Panc1 (cell line): Measurements from ENCODE around the gene B4GAT1. TPM values are rescaled to one million over a fixed set of nuclear protein-coding genes. Genes with fewer than 3 reads are reported as not detected.

ENCODE experiments used
- ATAC-seq: fragments of 200-7000 bp; cut with Tn5 transposase; 2 replicates; pipeline ENCODE4 v1.9.1; 2020; ENCODE audit warnings: mild to moderate bottlenecking, moderate library complexity
- BruUV-seq: library from RNA; stranded (reverse); fragments of 400-500 nt; replicated peaks from 2 replicates; lab custom pipeline; 2021; lab: Mats Ljungman, UMichigan
- CTCF ChIA-PET: fragments of 300-600 bp; sonication (Branson Sonifier 250); formaldehyde crosslinking; loops from one replicate; lab custom pipeline; 2022; ENCODE audit warnings: antibody characterized with exemption; lab: Charles Lee
- POLR2A ChIA-PET: fragments of 300-600 bp; sonication (Branson Sonifier 250); formaldehyde crosslinking; loops from one replicate; lab custom pipeline; 2022; ENCODE audit warnings: antibody characterized with exemption; lab: Charles Lee
- DNase-seq: peaks from one replicate; pipeline ENCODE4 v3.0.0-alpha.2; 2010; ENCODE audit warnings: low read depth, low spot score
- H3K27ac ChIP-seq: 2 replicates; pipeline ENCODE4 v1.5.1; 2011; ENCODE audit warnings: mild to moderate bottlenecking, low read length, inconsistent platforms
- H3K27me3 ChIP-seq: fragments of 200-500 bp; sonication (Bioruptor generic); 2 replicates; pipeline ENCODE4 v1.6.0; 2014; ENCODE audit warnings: low read length, inconsistent platforms; ENCODE audit not compliant: control insufficient read depth, insufficient read depth
- H3K36me3 ChIP-seq: fragments of 200-500 bp; sonication (Bioruptor generic); 2 replicates; pipeline ENCODE4 v1.5.1; 2014; ENCODE audit warnings: inconsistent platforms, mild to moderate bottlenecking, low read length, moderate library complexity; ENCODE audit not compliant: control insufficient read depth, insufficient read depth
- H3K4me1 ChIP-seq: 2 replicates; pipeline ENCODE4 v1.5.1; 2011; ENCODE audit warnings: inconsistent platforms, mild to moderate bottlenecking, low read length, moderate library complexity; ENCODE audit not compliant: control insufficient read depth, insufficient read depth
- H3K4me3 ChIP-seq, 2 experiments: 2 replicates each; pipeline ENCODE4 v1.5.1; 2011 to 2012; ENCODE audit warnings: low read depth in 2 of 2, low read length in 2 of 2, mild to moderate bottlenecking in 2 of 2, inconsistent platforms in 1 of 2, moderate library complexity in 1 of 2
- H3K9me3 ChIP-seq: fragments of 200-500 bp; sonication (Bioruptor generic); 2 replicates; pipeline ENCODE4 v1.5.1; 2014; ENCODE audit warnings: low read depth, mild to moderate bottlenecking, inconsistent platforms, low read length, moderate library complexity; ENCODE audit not compliant: control insufficient read depth, insufficient read depth
- POLR2AphosphoS5 ChIP-seq: IDR thresholded peaks from 2 replicates; pipeline ENCODE4 v1.6.1; 2012; ENCODE audit warnings: mild to moderate bottlenecking, low read depth, low read length, moderate library complexity
- REST ChIP-seq, 2 experiments: IDR thresholded peaks; 2 replicates each; pipeline ENCODE4 v1.6.1; 2011 to 2012; ENCODE audit warnings: low read depth in 2 of 2, control low read depth in 1 of 2, low read length in 1 of 2, mild to moderate bottlenecking in 1 of 2, moderate library complexity in 1 of 2; ENCODE audit not compliant: insufficient read depth in 1 of 2
- SIN3A ChIP-seq: IDR thresholded peaks from 2 replicates; pipeline ENCODE4 v1.6.1; 2012; ENCODE audit warnings: low read depth, mild to moderate bottlenecking, low read length, moderate library complexity, borderline replicate concordance; ENCODE audit not compliant: insufficient read depth
- TCF7L2 ChIP-seq: IDR thresholded peaks from 2 replicates; pipeline ENCODE4 v1.6.1; 2011; ENCODE audit warnings: mild to moderate bottlenecking, low read depth, low read length, inconsistent platforms
- in situ Hi-C: cut with HindIII; loops from 2 replicates; pipeline ENCODE4 v1.10.0; 2016; ENCODE audit warnings: low sequenced_read_pairs, low pct_unique_long_range_greater_than_20kb
- intact Hi-C: fragments of 100-400 bp; cut with micrococcal nuclease; formaldehyde crosslinking; loops from one replicate; pipeline ENCODE4 v1.10.0; 2022; ENCODE audit not compliant: unreplicated experiment
- total RNA-seq: library from RNA; stranded (reverse); gene quantifications from one replicate; pipeline ENCODE4 v1.2.1, GENCODE V29; 2021; ENCODE audit not compliant: unreplicated experiment
- TF ChIP-seq, protein P1 (sequence below): fragments of 450-650 bp; IDR thresholded peaks from 2 replicates; pipeline ENCODE4 v1.5.1; 2017; ENCODE audit warnings: mild to moderate bottlenecking

B4GAT1 gene
- total RNA-seq, 1 experiment from 2014 or later, result 29.3 TPM

DNA sequence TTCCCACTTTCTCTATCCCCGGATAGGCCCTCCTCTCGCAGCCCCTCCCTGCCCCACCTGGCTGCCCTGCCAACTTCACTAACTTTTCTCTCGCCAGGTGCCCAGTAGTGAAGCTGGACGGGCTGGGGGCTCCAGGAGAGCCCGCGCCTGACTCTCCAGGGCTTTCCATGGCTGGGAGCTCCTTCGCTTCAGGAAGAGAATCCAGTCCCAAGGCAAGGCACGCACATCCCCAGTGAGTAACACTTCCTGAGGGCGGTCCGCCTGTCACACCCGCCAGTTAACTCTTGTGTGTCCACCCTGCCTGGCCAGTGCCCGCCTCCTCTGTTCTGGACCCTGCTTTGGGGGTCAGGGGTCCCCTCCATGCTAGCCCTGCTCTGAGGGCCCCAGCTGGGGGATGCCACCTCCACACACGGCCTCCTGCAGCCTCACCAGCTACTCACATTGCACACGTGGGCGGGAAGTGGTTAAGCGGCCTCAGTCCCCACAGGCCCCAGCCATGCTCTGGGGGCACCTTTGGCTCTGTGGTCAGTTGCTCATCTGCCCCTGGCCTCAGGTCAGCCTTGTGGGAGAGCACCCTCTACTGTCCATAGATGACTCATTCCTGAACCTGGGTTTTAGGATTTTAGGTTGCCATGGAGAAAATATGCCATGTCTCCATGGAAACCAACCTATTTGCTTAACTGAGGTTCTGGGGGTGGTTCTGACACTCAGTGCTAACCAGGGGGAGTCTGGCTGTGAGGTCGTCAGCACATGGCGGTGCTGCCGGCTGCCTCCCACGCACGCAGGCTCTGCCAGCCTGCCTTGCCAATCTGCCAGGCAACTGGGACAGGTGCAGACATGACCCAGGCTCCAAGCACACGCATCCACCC lies 11.0 kb downstream of the B4GAT1 start, which contains the start of gene RIN1:
Gene RIN1, minus strand, starts transcription at position 201 of the 869 bp plus-strand sequence. Its CDS starts 32 bp downstream, at position 169.
- BruUV-seq, result no TSS peak
- ChIA-PET CTCF (interaction anchor here (1.0 to 2.1 kb wide), 2 partner anchors 24 to 45 kb away, joined by 3 to 17 read pairs; no protein-coding TSS in a partner anchor), POLR2A (interaction anchor here (1.0 to 1.3 kb wide), 2 partner anchors 8 to 24 kb away, joined by 4 to 5 read pairs; partner anchors contain the start of gene BRMS1)
- peaks cover 3% of the 10 kb centered on the region; the same call in 1 of the 2 replicates for H3K36me3 ChIP-seq
- in situ Hi-C loops, result no loop called here
- H3K27me3 ChIP-seq, result no peaks in the 10 kb centered on the region
- peak; percentile 84 for ATAC-seq
- DNase-seq, result peak; percentile 81
- H3K4me3 ChIP-seq, result peak within 1 kb of the TSS; percentile 66 to 87
- no peaks in the 10 kb centered on the region for H3K9me3 ChIP-seq
- H3K4me1 ChIP-seq, result peaks cover 41% of the 10 kb centered on the region
- intact Hi-C loops, result no loop called here
- TF ChIP-seq REST (IDR thresholded peaks at IDR 0.05; ENCODE audit: insufficient read depth in 1 of 2, low read depth in 2 of 2, low read length in 1 of 2) (no peak), POLR2AphosphoS5 (peak; percentile 60), SIN3A (peak; percentile 47; the same call in 1 of the 2 replicates)
- TF ChIP-seq, protein P1, sequence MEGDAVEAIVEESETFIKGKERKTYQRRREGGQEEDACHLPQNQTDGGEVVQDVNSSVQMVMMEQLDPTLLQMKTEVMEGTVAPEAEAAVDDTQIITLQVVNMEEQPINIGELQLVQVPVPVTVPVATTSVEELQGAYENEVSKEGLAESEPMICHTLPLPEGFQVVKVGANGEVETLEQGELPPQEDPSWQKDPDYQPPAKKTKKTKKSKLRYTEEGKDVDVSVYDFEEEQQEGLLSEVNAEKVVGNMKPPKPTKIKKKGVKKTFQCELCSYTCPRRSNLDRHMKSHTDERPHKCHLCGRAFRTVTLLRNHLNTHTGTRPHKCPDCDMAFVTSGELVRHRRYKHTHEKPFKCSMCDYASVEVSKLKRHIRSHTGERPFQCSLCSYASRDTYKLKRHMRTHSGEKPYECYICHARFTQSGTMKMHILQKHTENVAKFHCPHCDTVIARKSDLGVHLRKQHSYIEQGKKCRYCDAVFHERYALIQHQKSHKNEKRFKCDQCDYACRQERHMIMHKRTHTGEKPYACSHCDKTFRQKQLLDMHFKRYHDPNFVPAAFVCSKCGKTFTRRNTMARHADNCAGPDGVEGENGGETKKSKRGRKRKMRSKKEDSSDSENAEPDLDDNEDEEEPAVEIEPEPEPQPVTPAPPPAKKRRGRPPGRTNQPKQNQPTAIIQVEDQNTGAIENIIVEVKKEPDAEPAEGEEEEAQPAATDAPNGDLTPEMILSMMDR, result no peak; the same call in 1 of the 2 replicates
- peak within 1 kb of the TSS; percentile 89 for H3K27ac ChIP-seq

GRCh38 chr11:66335531-66336233 lies 11.7 kb downstream of the B4GAT1 start:
- DNase-seq (no peak), ATAC-seq (peak; percentile 36)
- peak overlapping the region; percentile 89 for H3K27ac ChIP-seq
- POLR2A ChIA-PET, result interaction anchor here (1.0 to 1.3 kb wide), 2 partner anchors 9 to 23 kb away, joined by 4 to 5 read pairs; partner anchors contain the start of gene BRMS1
- CTCF ChIA-PET, result interaction anchor here (0.6 to 2.1 kb wide), 4 partner anchors 22 to 138 kb away, joined by 3 to 17 read pairs (median 6); no protein-coding TSS in a partner anchor
- no TSS peak for BruUV-seq
- peaks cover 41% of the 10 kb centered on the region for H3K4me1 ChIP-seq
- TF ChIP-seq SIN3A, result no peak
- no peak for TF ChIP-seq REST (IDR thresholded peaks at IDR 0.05; ENCODE audit: insufficient read depth in 1 of 2, low read depth in 2 of 2, low read length in 1 of 2)
- TF ChIP-seq, protein P1, result no peak
- no peak for TF ChIP-seq POLR2AphosphoS5
- TF ChIP-seq TCF7L2, result no peak
- H3K36me3 ChIP-seq, result peaks cover 3% of the 10 kb centered on the region; the same call in 1 of the 2 replicates
- H3K27me3 ChIP-seq, result no peaks in the 10 kb centered on the region
- intact Hi-C loops (no loop called here), in situ Hi-C loops (no loop called here)
- peak overlapping the region; percentile 66 to 87 for H3K4me3 ChIP-seq
- H3K9me3 ChIP-seq, result no peaks in the 10 kb centered on the region
